GM23338 (cell line): Measurements from ENCODE around the gene OR2F1. TPM values are rescaled to one million over a fixed set of nuclear protein-coding genes. Genes with fewer than 3 reads are reported as not detected.

Source experiments
- ATAC-seq: fragments of 200-7000 bp; cut with Tn5 transposase; 3 replicates; pipeline ENCODE4 v1.9.1; 2020
- DNase-seq: peaks from one replicate; pipeline ENCODE4 v3.0.0-alpha.2; 2015; ENCODE audit warnings: low spot score
- H2AFZ ChIP-seq: fragments of 200-600 bp; sonication (generic); 2 replicates; pipeline ENCODE4 v1.8.0; 2016; ENCODE audit warnings: antibody characterized with exemption, mild to moderate bottlenecking, moderate library complexity
- H3F3A ChIP-seq: fragments of 200-600 bp; sonication (generic); replicated peaks from 2 replicates; pipeline ENCODE4 v1.8.0; 2017; ENCODE audit warnings: antibody characterized with exemption, mixed run types, low read depth
- H3K27ac ChIP-seq: fragments of 200-600 bp; sonication (generic); 2 replicates; pipeline ENCODE4 v1.6.1; 2016; ENCODE audit warnings: low read depth
- H3K27me3 ChIP-seq: fragments of 200-600 bp; sonication (generic); 2 replicates; pipeline ENCODE4 v1.8.0; 2016; ENCODE audit warnings: mild to moderate bottlenecking, mixed run types, moderate library complexity; ENCODE audit not compliant: insufficient read depth
- H3K36me3 ChIP-seq: fragments of 200-600 bp; sonication (generic); 2 replicates; pipeline ENCODE4 v1.8.0; 2016; ENCODE audit warnings: mild to moderate bottlenecking; ENCODE audit not compliant: insufficient read depth
- H3K4me1 ChIP-seq: fragments of 200-600 bp; sonication (generic); 2 replicates; pipeline ENCODE4 v1.8.0; 2016; ENCODE audit warnings: mild to moderate bottlenecking, moderate library complexity; ENCODE audit not compliant: insufficient read depth
- H3K4me2 ChIP-seq: fragments of 200-600 bp; sonication (generic); 2 replicates; pipeline ENCODE4 v1.7.1; 2017; ENCODE audit warnings: mixed run types
- H3K4me3 ChIP-seq: fragments of 200-600 bp; sonication (generic); 2 replicates; pipeline ENCODE4 v1.6.1; 2016; ENCODE audit warnings: mixed run types
- H3K79me2 ChIP-seq: fragments of 200-600 bp; sonication (generic); replicated peaks from 2 replicates; pipeline ENCODE4 v1.8.0; 2017; ENCODE audit warnings: mild to moderate bottlenecking; ENCODE audit not compliant: insufficient read depth
- H3K9me2 ChIP-seq: fragments of 200-600 bp; sonication (generic); 2 replicates; pipeline ENCODE4 v1.8.0; 2017; ENCODE audit not compliant: insufficient read depth
- H4K20me1 ChIP-seq: fragments of 200-600 bp; sonication (generic); replicated peaks from 2 replicates; pipeline ENCODE4 v1.8.0; 2017; ENCODE audit warnings: mild to moderate bottlenecking; ENCODE audit not compliant: insufficient read depth
- H3K27ac Mint-ChIP-seq: 2 replicates; pipeline ENCODE4 v1.8.0; 2020; ENCODE audit warnings: inconsistent platforms, mild to moderate bottlenecking, moderate library complexity, mixed read lengths
- H3K27me3 Mint-ChIP-seq: 3 replicates; pipeline ENCODE4 v1.8.0; 2022; ENCODE audit warnings: low read depth, mild to moderate bottlenecking, moderate library complexity, mixed read lengths, inconsistent platforms; ENCODE audit not compliant: insufficient read depth, poor library complexity
- H3K36me3 Mint-ChIP-seq: 3 replicates; pipeline ENCODE4 v1.8.0; 2021; ENCODE audit warnings: low read depth, mild to moderate bottlenecking, inconsistent platforms, moderate library complexity, mixed read lengths
- H3K4me1 Mint-ChIP-seq: 3 replicates; pipeline ENCODE4 v1.8.0; 2020; ENCODE audit warnings: mild to moderate bottlenecking, inconsistent platforms, mixed read lengths
- H3K4me3 Mint-ChIP-seq: 3 replicates; pipeline ENCODE4 v1.8.0; 2021; ENCODE audit warnings: moderate library complexity, mild to moderate bottlenecking, inconsistent platforms, mixed read lengths
- H3K9me3 Mint-ChIP-seq: 3 replicates; pipeline ENCODE4 v1.8.0; 2020; ENCODE audit warnings: moderate library complexity, mild to moderate bottlenecking, inconsistent platforms, mixed read lengths
- EZH2 ChIP-seq: fragments of 200-600 bp; sonication (generic); IDR thresholded peaks from one replicate; pipeline ENCODE4 v1.8.0; 2017; ENCODE audit warnings: antibody characterized with exemption, mild to moderate bottlenecking, low read depth; ENCODE audit not compliant: unreplicated experiment
- JUNB ChIP-seq: IDR thresholded peaks from one replicate; pipeline ENCODE4 v1.6.1; 2016; ENCODE audit warnings: antibody characterized with exemption; ENCODE audit not compliant: unreplicated experiment
- NANOG ChIP-seq: IDR thresholded peaks from 2 replicates; pipeline ENCODE4 v1.6.1; 2016; ENCODE audit warnings: antibody characterized with exemption, borderline replicate concordance
- POLR2AphosphoS5 ChIP-seq: IDR thresholded peaks from 2 replicates; pipeline ENCODE4 v1.6.1; 2016; ENCODE audit warnings: antibody characterized with exemption, low read depth
- STAT1 ChIP-seq: IDR thresholded peaks from one replicate; pipeline ENCODE4 v1.6.1; 2016; ENCODE audit warnings: antibody characterized with exemption; ENCODE audit not compliant: unreplicated experiment
- ZNF114 ChIP-seq: fragments of 250-450 bp; sonication (Bioruptor Pico); IDR thresholded peaks from 2 replicates; pipeline ENCODE4 v1.5.0; 2020; ENCODE audit warnings: mild to moderate bottlenecking, moderate library complexity
- ZNF331 ChIP-seq: fragments of 250-450 bp; sonication (Bioruptor Pico); IDR thresholded peaks from 2 replicates; pipeline ENCODE4 v1.5.0; 2020; ENCODE audit warnings: low read depth, mild to moderate bottlenecking, moderate library complexity
- polyA plus RNA-seq: library from polyadenylated mRNA; unstranded; fragments of >200 nt; fragmentation: Nextera tagmentation; extraction: Ambion mirVana; gene quantifications from 2 replicates; pipeline ENCODE4 v1.2.1, GENCODE V29; 2016
- total RNA-seq: library from RNA; depleted of rRNA; stranded (reverse); fragments of >200 nt; shearing (Covaris generic); gene quantifications from 2 replicates; pipeline ENCODE4 v1.2.3, GENCODE V29; 2014
- TF ChIP-seq, protein P1 (sequence below): IDR thresholded peaks from one replicate; pipeline ENCODE4 v1.6.1; 2018; ENCODE audit warnings: antibody characterized with exemption; ENCODE audit not compliant: unreplicated experiment
- TF ChIP-seq, protein P2 (sequence below): fragments of 250-450 bp; sonication (Bioruptor Pico); IDR thresholded peaks from 2 replicates; pipeline ENCODE4 v1.5.0; 2020; ENCODE audit warnings: mild to moderate bottlenecking, moderate library complexity

Gene OR2F1
- total and polyA plus RNA-seq, 2 experiments from 2014 or later, result not detected

DNA sequence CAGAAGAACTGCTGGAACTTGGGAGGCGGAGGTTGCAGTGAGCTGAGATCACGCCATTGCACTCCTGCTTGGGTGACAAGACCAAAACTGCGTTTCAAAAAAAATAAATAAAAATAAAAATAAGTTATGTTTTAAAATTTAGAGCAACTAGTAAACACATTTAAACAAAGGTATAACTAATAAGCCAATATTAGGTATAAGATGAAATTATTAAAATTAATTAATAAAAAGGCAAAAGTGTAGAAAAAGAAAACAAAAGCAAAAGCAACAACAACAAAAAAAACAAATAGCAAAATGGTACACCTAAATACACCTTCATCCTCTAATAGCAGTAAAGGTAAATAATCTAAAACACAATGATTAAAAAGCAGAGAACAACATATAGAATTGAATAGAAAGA is 39.3 kb downstream of the OR2F1 start:
- no peaks in the 10 kb centered on the region for H4K20me1 ChIP-seq
- DNase-seq (no peak), ATAC-seq (no peak)
- H3K9me2 ChIP-seq, result no peaks in the 10 kb centered on the region
- H3K4me1 Mint-ChIP-seq, result no peaks in the 10 kb centered on the region
- H3K27me3 Mint-ChIP-seq, result no peaks in the 10 kb centered on the region
- peaks cover 8% of the 10 kb centered on the region for H3K36me3 Mint-ChIP-seq
- H3K4me1 ChIP-seq, result no peaks in the 10 kb centered on the region
- peaks cover 17% of the 10 kb centered on the region for H3K9me3 Mint-ChIP-seq
- no peaks in the 10 kb centered on the region for H3F3A ChIP-seq
- H3K27ac ChIP-seq, result no peak overlapping the region
- H3K79me2 ChIP-seq, result no peaks in the 10 kb centered on the region
- no peak for TF ChIP-seq EZH2
- no peak for TF ChIP-seq ZNF114 (CRISPR knock-in tag)
- TF ChIP-seq ZNF331 (CRISPR knock-in tag), result no peak
- TF ChIP-seq STAT1, result no peak
- TF ChIP-seq, protein P1, sequence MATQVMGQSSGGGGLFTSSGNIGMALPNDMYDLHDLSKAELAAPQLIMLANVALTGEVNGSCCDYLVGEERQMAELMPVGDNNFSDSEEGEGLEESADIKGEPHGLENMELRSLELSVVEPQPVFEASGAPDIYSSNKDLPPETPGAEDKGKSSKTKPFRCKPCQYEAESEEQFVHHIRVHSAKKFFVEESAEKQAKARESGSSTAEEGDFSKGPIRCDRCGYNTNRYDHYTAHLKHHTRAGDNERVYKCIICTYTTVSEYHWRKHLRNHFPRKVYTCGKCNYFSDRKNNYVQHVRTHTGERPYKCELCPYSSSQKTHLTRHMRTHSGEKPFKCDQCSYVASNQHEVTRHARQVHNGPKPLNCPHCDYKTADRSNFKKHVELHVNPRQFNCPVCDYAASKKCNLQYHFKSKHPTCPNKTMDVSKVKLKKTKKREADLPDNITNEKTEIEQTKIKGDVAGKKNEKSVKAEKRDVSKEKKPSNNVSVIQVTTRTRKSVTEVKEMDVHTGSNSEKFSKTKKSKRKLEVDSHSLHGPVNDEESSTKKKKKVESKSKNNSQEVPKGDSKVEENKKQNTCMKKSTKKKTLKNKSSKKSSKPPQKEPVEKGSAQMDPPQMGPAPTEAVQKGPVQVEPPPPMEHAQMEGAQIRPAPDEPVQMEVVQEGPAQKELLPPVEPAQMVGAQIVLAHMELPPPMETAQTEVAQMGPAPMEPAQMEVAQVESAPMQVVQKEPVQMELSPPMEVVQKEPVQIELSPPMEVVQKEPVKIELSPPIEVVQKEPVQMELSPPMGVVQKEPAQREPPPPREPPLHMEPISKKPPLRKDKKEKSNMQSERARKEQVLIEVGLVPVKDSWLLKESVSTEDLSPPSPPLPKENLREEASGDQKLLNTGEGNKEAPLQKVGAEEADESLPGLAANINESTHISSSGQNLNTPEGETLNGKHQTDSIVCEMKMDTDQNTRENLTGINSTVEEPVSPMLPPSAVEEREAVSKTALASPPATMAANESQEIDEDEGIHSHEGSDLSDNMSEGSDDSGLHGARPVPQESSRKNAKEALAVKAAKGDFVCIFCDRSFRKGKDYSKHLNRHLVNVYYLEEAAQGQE, result no peak
- TF ChIP-seq JUNB, result no peak
- no peak overlapping the region for H3K4me2 ChIP-seq
- no peak overlapping the region for H3K4me3 Mint-ChIP-seq
- no peak overlapping the region for H3K27ac Mint-ChIP-seq
- no peaks in the 10 kb centered on the region for H3K27me3 ChIP-seq
- no peak overlapping the region for H3K4me3 ChIP-seq
- H3K36me3 ChIP-seq, result no peaks in the 10 kb centered on the region; the same call in 1 of the 2 replicates
- H2AFZ ChIP-seq, result no peak overlapping the region

DNA sequence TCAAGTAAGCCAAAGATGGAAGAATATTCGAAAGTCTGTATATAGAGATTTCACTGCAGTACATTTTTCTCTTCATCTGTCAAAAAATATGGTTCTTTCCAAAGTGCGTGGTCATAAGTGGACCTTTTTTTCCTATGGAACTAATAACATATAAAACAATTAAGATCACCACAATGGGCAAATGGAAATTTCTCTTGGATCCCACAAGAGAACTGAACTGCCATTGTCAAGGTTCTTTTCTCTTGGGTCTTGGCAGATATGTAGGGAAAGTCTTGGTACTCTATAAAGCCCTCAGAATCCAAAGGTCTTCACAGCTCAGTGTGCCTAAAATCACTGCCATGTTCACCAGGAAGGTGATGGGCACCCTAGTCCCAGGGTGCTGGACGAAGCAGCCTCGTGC is 45.4 kb downstream of the OR2F1 start, which contains the start of gene OR6B1:
TSS of gene OR6B1 (plus strand) at position 301 of the 400 bp plus-strand sequence. CDS start 3,677 bp downstream, outside the sequence.
- no peaks in the 10 kb centered on the region for H3K4me1 Mint-ChIP-seq
- H3K4me3 ChIP-seq, result no peak within 1 kb of the TSS
- no peak for DNase-seq
- H3K27me3 ChIP-seq, result no peaks in the 10 kb centered on the region
- no peaks in the 10 kb centered on the region for H3K9me3 Mint-ChIP-seq
- no peak for ATAC-seq
- H2AFZ ChIP-seq, result no peak within 1 kb of the TSS
- H4K20me1 ChIP-seq, result no peaks in the 10 kb centered on the region
- H3K27ac ChIP-seq, result no peak within 1 kb of the TSS
- TF ChIP-seq, protein P2, sequence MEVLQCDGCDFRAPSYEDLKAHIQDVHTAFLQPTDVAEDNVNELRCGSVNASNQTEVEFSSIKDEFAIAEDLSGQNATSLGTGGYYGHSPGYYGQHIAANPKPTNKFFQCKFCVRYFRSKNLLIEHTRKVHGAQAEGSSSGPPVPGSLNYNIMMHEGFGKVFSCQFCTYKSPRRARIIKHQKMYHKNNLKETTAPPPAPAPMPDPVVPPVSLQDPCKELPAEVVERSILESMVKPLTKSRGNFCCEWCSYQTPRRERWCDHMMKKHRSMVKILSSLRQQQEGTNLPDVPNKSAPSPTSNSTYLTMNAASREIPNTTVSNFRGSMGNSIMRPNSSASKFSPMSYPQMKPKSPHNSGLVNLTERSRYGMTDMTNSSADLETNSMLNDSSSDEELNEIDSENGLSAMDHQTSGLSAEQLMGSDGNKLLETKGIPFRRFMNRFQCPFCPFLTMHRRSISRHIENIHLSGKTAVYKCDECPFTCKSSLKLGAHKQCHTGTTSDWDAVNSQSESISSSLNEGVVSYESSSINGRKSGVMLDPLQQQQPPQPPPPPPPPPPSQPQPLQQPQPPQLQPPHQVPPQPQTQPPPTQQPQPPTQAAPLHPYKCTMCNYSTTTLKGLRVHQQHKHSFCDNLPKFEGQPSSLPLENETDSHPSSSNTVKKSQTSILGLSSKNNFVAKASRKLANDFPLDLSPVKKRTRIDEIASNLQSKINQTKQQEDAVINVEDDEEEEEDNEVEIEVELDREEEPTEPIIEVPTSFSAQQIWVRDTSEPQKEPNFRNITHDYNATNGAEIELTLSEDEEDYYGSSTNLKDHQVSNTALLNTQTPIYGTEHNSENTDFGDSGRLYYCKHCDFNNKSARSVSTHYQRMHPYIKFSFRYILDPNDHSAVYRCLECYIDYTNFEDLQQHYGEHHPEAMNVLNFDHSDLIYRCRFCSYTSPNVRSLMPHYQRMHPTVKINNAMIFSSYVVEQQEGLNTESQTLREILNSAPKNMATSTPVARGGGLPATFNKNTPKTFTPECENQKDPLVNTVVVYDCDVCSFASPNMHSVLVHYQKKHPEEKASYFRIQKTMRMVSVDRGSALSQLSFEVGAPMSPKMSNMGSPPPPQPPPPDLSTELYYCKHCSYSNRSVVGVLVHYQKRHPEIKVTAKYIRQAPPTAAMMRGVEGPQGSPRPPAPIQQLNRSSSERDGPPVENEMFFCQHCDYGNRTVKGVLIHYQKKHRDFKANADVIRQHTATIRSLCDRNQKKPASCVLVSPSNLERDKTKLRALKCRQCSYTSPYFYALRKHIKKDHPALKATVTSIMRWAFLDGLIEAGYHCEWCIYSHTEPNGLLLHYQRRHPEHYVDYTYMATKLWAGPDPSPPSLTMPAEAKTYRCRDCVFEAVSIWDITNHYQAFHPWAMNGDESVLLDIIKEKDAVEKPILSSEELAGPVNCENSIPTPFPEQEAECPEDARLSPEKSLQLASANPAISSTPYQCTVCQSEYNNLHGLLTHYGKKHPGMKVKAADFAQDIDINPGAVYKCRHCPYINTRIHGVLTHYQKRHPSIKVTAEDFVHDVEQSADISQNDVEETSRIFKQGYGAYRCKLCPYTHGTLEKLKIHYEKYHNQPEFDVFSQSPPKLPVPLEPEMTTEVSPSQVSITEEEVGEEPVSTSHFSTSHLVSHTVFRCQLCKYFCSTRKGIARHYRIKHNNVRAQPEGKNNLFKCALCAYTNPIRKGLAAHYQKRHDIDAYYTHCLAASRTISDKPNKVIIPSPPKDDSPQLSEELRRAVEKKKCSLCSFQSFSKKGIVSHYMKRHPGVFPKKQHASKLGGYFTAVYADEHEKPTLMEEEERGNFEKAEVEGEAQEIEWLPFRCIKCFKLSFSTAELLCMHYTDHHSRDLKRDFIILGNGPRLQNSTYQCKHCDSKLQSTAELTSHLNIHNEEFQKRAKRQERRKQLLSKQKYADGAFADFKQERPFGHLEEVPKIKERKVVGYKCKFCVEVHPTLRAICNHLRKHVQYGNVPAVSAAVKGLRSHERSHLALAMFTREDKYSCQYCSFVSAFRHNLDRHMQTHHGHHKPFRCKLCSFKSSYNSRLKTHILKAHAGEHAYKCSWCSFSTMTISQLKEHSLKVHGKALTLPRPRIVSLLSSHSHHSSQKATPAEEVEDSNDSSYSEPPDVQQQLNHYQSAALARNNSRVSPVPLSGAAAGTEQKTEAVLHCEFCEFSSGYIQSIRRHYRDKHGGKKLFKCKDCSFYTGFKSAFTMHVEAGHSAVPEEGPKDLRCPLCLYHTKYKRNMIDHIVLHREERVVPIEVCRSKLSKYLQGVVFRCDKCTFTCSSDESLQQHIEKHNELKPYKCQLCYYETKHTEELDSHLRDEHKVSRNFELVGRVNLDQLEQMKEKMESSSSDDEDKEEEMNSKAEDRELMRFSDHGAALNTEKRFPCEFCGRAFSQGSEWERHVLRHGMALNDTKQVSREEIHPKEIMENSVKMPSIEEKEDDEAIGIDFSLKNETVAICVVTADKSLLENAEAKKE, result no peak
- TF ChIP-seq POLR2AphosphoS5, result no peak
- TF ChIP-seq STAT1, result no peak
- no peak for TF ChIP-seq NANOG
- no peak for TF ChIP-seq EZH2
- TF ChIP-seq, protein P1, result no peak
- peaks cover 6% of the 10 kb centered on the region; the same call in 1 of the 2 replicates for H3K9me2 ChIP-seq
- H3K36me3 ChIP-seq, result no peaks in the 10 kb centered on the region
- H3K36me3 Mint-ChIP-seq, result no peaks in the 10 kb centered on the region
- H3K79me2 ChIP-seq, result no peaks in the 10 kb centered on the region
- H3K4me1 ChIP-seq, result no peaks in the 10 kb centered on the region
- H3K27me3 Mint-ChIP-seq, result no peaks in the 10 kb centered on the region
- no peak within 1 kb of the TSS for H3K27ac Mint-ChIP-seq
- H3K4me3 Mint-ChIP-seq, result no peak within 1 kb of the TSS
- H3F3A ChIP-seq, result no peaks in the 10 kb centered on the region
- H3K4me2 ChIP-seq, result no peak within 1 kb of the TSS
